Measurements from ENCODE around the gene ZBTB6.
A peak's percentile ranks its signal among the peaks of the same experiment; 100 is the strongest.

Gene ZBTB6

GRCh38 chr9:122912964-122913673, at the start of gene ZBTB6:
ZBTB6 (minus strand) TSS chr9:122913323; CDS start chr9:122912072, 1,251 bp downstream.
- peak; percentile 5 for DNase-seq

GRCh38 chr9:122961139-122961538, 48.0 kb upstream of the ZBTB6 start:
- no peak for DNase-seq

- DNase-seq = no peak
These were observed 42.8 kb upstream of the ZBTB6 start for GRCh38 chr9:122955961-122956360.

- no peak for DNase-seq
These were observed 41.1 kb upstream of the ZBTB6 start for GRCh38 chr9:122954253-122954691.

GRCh38 chr9:122951056-122951455, 37.9 kb upstream of the ZBTB6 start:
- DNase-seq = no peak

- DNase-seq = no peak
These were observed 37.1 kb upstream of the ZBTB6 start for GRCh38 chr9:122950263-122950662.

- DNase-seq = no peak
These were observed 36.6 kb upstream of the ZBTB6 start for GRCh38 chr9:122949696-122950095.

GRCh38 chr9:122948313-122948712, 35.2 kb upstream of the ZBTB6 start:
- no peak for DNase-seq

- no peak for DNase-seq
These were observed 33.4 kb upstream of the ZBTB6 start for GRCh38 chr9:122946461-122947005.

GRCh38 chr9:122944960-122945888, 32.1 kb upstream of the ZBTB6 start:
- DNase-seq = no peak

- no peak for DNase-seq
These were observed 28.6 kb upstream of the ZBTB6 start for GRCh38 chr9:122941582-122942234.

- DNase-seq = peak; percentile 63
These were observed 27.8 kb upstream of the ZBTB6 start, which contains the start of gene RABGAP1 for GRCh38 chr9:122940749-122941581. RABGAP1 (plus strand) TSS chr9:122941020; CDS start chr9:122957060, 16,040 bp downstream.

- DNase-seq = no peak
These were observed 27.3 kb upstream of the ZBTB6 start for GRCh38 chr9:122940454-122940748.

- no peak for DNase-seq
These were observed 26.5 kb upstream of the ZBTB6 start for GRCh38 chr9:122939601-122940000.

GRCh38 chr9:122936883-122937282, 23.8 kb upstream of the ZBTB6 start:
- DNase-seq = no peak

GRCh38 chr9:122936464-122936863, 23.3 kb upstream of the ZBTB6 start:
- DNase-seq = no peak

GRCh38 chr9:122931226-122932121, 18.4 kb upstream of the ZBTB6 start, which contains the start of gene ZBTB26:
ZBTB26 (minus strand) TSS chr9:122931512; CDS start chr9:122919934, 11,578 bp downstream.
- peak; percentile 2 for DNase-seq

- DNase-seq = no peak
These were observed 17.6 kb upstream of the ZBTB6 start for GRCh38 chr9:122930541-122931225.

- no peak for DNase-seq
These were observed 16.8 kb upstream of the ZBTB6 start for GRCh38 chr9:122929796-122930354.

GRCh38 chr9:122923947-122924346, 10.8 kb upstream of the ZBTB6 start:
- no peak for DNase-seq
